Fibroblast of skin of right quadriceps (primary cell): ENCODE measurements around the gene CLSTN3.
A peak's percentile ranks its signal among the peaks of the same experiment; 100 is the strongest.

Source experiments
- DNase-seq: peaks from one replicate; pipeline ENCODE4 v3.0.0-alpha.2; 2013

Gene CLSTN3

GRCh38 chr12:7128681-7129286 is 1.4 kb upstream of the CLSTN3 start, which contains the start of gene RBP5:
RBP5 (minus strand) TSS chr12:7128889; CDS start chr12:7128775, 114 bp downstream.
- no peak for DNase-seq

DNA sequence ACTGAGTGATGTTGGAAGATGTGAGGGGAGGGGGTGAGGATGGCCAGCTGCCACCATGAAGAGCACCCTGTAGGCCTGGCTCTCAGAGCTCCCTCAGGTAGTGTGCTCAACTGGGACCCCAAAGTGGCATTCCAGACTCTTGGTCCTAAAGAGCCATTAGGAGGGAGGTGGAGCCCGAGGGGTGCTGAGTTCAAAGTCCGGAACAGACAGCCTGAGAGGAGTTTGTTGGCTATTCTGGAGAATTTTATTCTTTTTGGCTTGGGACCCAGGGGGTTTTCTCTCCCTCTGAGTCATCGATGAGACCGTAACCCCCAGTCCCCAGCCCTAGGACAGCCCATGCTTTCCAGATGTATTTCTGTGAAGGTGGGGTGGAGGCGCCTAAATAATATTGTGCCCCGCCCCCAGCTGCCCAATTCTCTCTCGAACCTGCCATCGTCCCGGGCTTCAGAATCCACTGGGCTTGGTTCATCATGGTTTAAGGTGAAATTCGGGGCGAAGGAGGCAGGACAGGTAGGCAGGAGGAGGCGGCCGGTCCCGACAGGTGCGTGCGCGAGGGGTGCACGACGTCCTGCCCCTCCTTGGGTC is 792 bp upstream of the CLSTN3 start:
- no peak for DNase-seq

GRCh38 chr12:7130701-7131501 is 730 bp downstream of the CLSTN3 start:
- peak; percentile 30 for DNase-seq

DNA sequence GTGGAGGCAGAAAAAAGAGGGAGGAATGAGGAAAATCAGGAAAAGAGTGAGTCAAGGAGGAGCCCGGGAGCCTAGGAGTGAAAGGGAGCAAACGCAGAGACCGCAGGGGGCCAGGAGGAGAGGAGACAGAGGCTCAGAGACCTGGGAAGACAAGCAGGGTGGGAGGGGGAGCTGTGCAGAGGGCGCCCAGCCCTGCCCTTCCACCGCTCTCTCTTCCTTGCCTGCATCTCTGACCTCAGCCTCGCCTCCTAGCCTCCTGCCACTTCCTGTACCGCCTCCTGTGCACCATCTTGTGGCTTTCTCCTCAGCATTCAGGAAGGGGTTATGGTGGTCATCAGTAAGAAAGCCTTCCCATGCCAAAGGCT is 1.3 kb downstream of the CLSTN3 start:
- no peak for DNase-seq

- DNase-seq, result no peak
Observed at GRCh38 chr12:7134396-7135166, 4.4 kb downstream of the CLSTN3 start.

DNA sequence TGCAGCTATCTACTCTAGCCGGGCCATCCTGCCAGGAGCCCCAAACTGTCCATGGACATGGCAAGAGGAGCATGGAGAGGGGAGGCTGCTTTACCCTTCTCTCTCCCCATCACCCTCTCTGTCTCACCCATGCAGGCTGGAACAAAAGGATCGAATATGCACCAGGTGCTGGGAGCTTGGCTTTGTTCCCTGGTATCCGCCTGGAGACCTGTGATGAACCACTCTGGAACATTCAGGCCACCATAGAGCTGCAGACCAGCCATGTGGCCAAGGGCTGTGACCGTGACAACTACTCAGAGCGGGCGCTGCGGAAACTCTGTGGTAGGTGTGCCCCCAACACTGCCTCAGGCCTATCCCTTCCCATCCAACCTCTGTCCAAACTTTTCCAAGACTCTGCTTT is 5.9 kb downstream of the CLSTN3 start:
- no peak for DNase-seq

- no peak for DNase-seq
Observed at GRCh38 chr12:7136676-7137075, 6.5 kb downstream of the CLSTN3 start.

GRCh38 chr12:7137908-7138307 is 7.7 kb downstream of the CLSTN3 start:
- no peak for DNase-seq

DNA sequence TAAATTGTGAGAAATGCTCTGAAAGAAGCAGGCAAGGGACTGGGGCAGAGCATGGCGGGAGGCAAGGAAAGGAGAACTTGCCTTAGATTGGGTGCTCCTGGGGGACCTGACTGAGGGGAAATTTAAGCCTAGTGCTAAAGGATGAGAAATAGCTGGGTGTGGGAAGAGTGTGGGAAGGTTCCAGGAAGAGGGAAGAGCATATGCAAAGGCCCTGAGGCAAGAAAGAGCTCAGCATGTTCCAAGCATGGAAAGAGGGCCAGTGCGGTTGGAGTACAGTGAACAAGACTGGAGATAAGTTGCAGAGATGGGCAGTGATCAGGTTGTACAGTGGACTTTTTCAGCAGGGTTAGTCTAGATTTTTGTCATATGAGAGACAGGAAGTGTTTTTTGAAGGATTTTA is 9.0 kb downstream of the CLSTN3 start:
- no peak for DNase-seq

- no peak for DNase-seq
Observed at GRCh38 chr12:7141351-7142005, 11.3 kb downstream of the CLSTN3 start.

- DNase-seq, result peak; percentile 33
Observed at GRCh38 chr12:7142056-7142644, 12.0 kb downstream of the CLSTN3 start.

DNA sequence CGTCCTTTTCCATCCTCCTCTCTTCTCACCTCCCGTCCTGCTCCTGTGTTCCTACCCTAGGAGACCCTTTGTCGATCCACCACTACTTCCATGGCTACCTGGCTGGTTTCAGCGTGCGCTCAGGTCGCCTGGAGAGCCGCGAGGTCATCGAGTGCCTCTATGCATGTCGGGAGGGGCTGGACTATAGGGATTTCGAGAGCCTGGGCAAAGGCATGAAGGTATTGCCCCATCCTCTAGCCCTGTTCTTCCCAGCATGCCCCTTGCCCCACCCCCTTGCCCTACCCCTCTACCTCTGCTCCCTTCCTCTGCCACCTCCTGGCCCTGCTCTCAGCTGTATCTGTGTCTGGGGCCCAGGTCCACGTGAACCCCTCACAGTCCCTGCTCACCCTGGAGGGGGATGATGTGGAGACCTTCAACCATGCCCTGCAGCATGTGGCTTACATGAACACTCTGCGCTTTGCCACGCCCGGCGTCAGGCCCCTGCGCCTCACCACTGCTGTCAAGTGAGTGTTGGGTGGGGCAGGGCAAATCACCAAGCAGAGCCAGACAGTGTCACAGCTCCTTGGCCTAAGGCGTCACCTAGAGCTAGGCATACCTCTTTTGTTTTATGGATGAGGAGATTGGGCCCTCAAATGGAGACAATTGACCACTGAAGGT is 12.8 kb downstream of the CLSTN3 start:
- DNase-seq, result no peak

GRCh38 chr12:7143564-7143963 is 13.4 kb downstream of the CLSTN3 start:
- no peak for DNase-seq

DNA sequence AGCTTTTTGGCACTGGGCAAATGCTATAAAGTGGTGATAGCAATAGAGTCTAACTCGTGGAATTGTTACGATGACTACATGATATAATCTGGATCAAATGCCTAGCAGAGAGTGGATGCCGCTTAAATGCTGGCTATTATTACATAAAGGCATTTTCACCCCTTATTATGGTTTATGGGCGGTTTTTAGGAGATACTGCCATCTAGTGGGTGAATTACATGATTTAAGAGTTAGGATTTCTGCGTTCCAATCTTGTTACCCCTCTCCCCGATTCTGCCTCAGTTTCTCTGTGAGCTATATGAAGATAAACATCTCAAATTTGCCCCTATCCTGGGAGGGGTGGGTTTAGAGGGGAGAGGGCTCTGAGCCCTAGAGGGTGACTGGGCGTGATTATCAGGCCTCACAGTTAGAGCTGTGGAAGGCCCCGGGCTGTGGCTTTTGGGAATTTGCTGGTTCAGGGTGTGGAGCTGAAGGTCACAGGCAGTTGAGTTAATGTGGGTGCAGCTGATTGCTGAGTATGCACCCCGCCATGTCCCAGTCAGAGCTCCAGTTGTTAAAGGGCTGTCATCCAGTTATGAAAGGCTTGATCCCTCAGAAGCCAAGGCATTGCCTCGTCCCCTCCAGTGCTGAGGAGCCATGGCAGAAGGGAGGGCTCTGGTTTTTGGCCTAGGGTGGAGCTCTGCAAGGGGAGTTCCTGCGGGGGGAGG is 14.4 kb downstream of the CLSTN3 start:
- peak; percentile 44 for DNase-seq

DNA sequence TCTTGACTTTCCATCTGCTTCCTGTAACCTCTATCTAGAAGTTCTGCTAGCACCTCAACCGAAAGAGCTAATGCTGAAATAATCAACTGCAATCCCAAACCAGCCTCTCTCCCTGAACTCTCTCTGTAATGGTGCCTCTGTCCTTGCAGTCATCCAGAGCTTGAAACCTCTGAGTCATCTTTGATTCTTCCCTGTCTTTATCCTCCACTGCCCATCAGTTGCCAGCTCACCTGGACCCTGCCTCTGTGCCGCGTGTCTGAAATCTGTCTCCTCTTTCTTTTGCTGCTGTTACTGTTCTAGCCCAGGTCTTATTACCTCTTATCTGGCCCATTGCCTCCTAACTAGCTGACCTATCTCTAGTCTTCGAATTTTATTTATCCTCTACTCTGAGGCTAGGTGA is 15.5 kb downstream of the CLSTN3 start:
- no peak for DNase-seq

GRCh38 chr12:7146228-7146627 is 16.1 kb downstream of the CLSTN3 start:
- no peak for DNase-seq

GRCh38 chr12:7146906-7147305 is 16.7 kb downstream of the CLSTN3 start:
- DNase-seq, result no peak

DNA sequence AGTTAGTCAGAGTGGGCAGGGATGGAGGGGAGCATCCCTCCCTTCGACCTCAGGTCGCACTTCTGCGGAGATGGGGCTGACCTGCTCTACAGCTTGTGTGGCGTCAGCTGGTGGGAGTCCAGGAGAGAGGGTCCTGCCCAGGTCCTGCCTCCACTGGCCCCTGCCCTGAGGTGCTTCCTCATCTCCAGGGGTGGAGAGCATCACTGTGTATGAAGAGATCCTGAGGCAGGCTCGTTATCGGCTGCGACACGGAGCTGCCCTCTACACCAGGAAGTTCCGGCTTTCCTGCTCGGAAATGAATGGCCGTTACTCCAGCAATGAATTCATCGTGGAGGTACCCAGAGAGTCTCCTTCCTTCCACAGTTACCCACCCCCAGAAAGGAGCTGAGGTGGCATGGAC is 20.2 kb downstream of the CLSTN3 start:
- no peak for DNase-seq

GRCh38 chr12:7150841-7151240 is 20.7 kb downstream of the CLSTN3 start:
- no peak for DNase-seq

DNA sequence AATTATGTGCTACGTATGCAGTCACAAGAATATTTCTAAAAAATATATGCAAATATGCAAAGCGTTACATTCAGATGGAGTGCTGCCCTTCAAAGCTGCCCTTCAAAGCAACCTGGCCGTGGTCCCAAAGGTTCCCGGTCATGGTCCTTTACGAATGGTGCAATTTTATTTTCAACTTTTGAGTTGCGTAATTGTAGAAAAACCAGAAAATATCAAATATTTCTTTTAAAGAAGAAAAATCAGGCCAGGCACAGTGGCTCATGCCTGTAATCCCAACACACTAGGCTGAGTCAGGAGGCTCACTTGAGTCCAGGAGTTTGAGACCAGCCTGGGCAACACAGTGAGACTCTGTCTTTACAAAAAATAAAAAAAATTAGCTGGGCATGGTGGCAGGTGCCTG is 21.4 kb downstream of the CLSTN3 start:
- no peak for DNase-seq

GRCh38 chr12:7152818-7153217 is 22.6 kb downstream of the CLSTN3 start:
- DNase-seq, result no peak
